H1 (cell line): ENCODE measurements around the gene PDE1C. TPM values are rescaled to one million over a fixed set of nuclear protein-coding genes. Genes with fewer than 3 reads are reported as not detected.

Experiments used
- BCL11A ChIP-seq, 2 experiments: IDR thresholded peaks; one replicate each; pipeline ENCODE4 v1.6.1; 2011; ENCODE audit warnings: low read depth in 2 of 2, low read length in 2 of 2, mild to moderate bottlenecking in 2 of 2
- CHD2 ChIP-seq: IDR thresholded peaks from 2 replicates; pipeline ENCODE4 v1.6.1; 2012; ENCODE audit warnings: low read length, improper control_type of control experiment
- EP300 ChIP-seq, 2 experiments: IDR thresholded peaks; 1 replicate in 1 of 2; 2 replicates in 1 of 2; pipeline ENCODE4 v1.6.1; 2011 to 2012; ENCODE audit warnings: low read depth in 2 of 2, low read length in 2 of 2, mild to moderate bottlenecking in 2 of 2, borderline replicate concordance in 1 of 2, inconsistent platforms in 1 of 2, moderate library complexity in 1 of 2
- MAX ChIP-seq: IDR thresholded peaks from 2 replicates; pipeline ENCODE4 v1.6.1; 2012; ENCODE audit warnings: inconsistent platforms
- polyA plus RNA-seq, 7 experiments: library from polyadenylated mRNA; depleted of rRNA in 3 of 7; stranded (reverse) in 5 of 7; unstranded in 2 of 7; fragments of >200 nt in 5 of 7; fragments of 200-250 nt in 2 of 7; gene quantifications; 1 replicate in 5 of 7; 2 replicates in 1 of 7; 4 replicates in 1 of 7; pipeline versions ENCODE4 v1.2.1 to v1.2.3, GENCODE V29; 2011 to 2013; ENCODE audit warnings: missing spikeins in 2 of 7, mixed read lengths in 2 of 7
- total RNA-seq: library from RNA; stranded (reverse); fragmentation: NEBNext Ultra II Directional; extraction: Animal tissue kit (Norgen Biotek cat#: 25700); gene quantifications from 2 replicates; pipeline ENCODE4 v1.2.1, GENCODE V29; 2021

The PDE1C gene
- total and polyA plus RNA-seq, 2 of the 8 experiments (the other 6 are each of a cell fraction or from before 2014, with no cell fraction given): 0.11 to 1.1 TPM

GRCh38 chr7:31878875-31879274 is 191.3 kb downstream of the PDE1C start (continued):
- no peak for TF ChIP-seq EP300 (IDR thresholded peaks at IDR 0.05; ENCODE audit: borderline replicate concordance in 1 of 2, low read depth in 2 of 2, low read length in 2 of 2)
- TF ChIP-seq BCL11A (IDR thresholded peaks at IDR 0.05; ENCODE audit: low read depth in 2 of 2, low read length in 2 of 2): no peak
- no peak for TF ChIP-seq CHD2
- no peak for TF ChIP-seq MAX
- TF ChIP-seq, all 59 proteins: peak for 0
